Gastrocnemius medialis (tissue), 4 donors: ENCODE measurements around the gene CELA1. TPM values are rescaled to one million over a fixed set of nuclear protein-coding genes. Genes with fewer than 3 reads are reported as not detected.
"Not testable (repeated sequence)": the region's sequence is repeated elsewhere in the genome, so short reads cannot be mapped to it uniquely, and the experiment has no call there.

ENCODE experiments used
- ATAC-seq, 2 donors: fragments of 150-250 bp; one replicate each; pipeline ENCODE4 v1.9.1; 2016
- DNase-seq, 2 donors: peaks; one replicate each; pipeline ENCODE4 v3.0.0-alpha.2; 2019
- H3K27ac ChIP-seq, 4 donors: fragments of 200-600 bp; sonication (generic); 1 replicate in 1 of 4; 2 replicates in 3 of 4; pipeline ENCODE4 v1.5.1; 2016 to 2018; ENCODE audit warnings: mild to moderate bottlenecking in 2 of 4, moderate library complexity in 1 of 4
- H3K27me3 ChIP-seq, 3 donors: fragments of 200-600 bp; sonication (generic) in 2 of 3; 1 replicate in 1 of 3; 2 replicates in 2 of 3; pipeline versions ENCODE4 v1.5.1 to v1.6.0; 2016 to 2019; ENCODE audit warnings: mild to moderate bottlenecking in 1 of 3, moderate library complexity in 1 of 3
- H3K36me3 ChIP-seq, 2 donors: fragments of 200-600 bp; sonication (generic) in 1 of 2; one replicate each; pipeline ENCODE4 v1.5.1; 2017 to 2018
- H3K4me1 ChIP-seq, 2 donors: fragments of 200-600 bp; sonication (generic) in 1 of 2; one replicate each; pipeline ENCODE4 v1.5.1; 2016 to 2017; ENCODE audit warnings: mild to moderate bottlenecking in 2 of 2
- H3K4me3 ChIP-seq, 4 donors: fragments of 200-600 bp; sonication (generic) in 3 of 4; 1 replicate in 1 of 4; 2 replicates in 3 of 4; pipeline ENCODE4 v1.5.1; 2016 to 2019; ENCODE audit warnings: mild to moderate bottlenecking in 2 of 4
- H3K9me3 ChIP-seq, 3 donors: fragments of 200-600 bp; sonication (generic) in 2 of 3; 1 replicate in 1 of 3; 2 replicates in 2 of 3; pipeline ENCODE4 v1.5.1; 2016 to 2019
- POLR2A ChIP-seq, 2 donors: fragments of 450-650 bp; IDR thresholded peaks; one replicate each; pipeline ENCODE4 v1.6.1; 2017; ENCODE audit warnings: antibody characterized with exemption in 2 of 2, mild to moderate bottlenecking in 2 of 2, moderate library complexity in 2 of 2
- in situ Hi-C, 4 donors: fragments of 200-750 bp; cut with MboI; loops; one replicate each; pipeline versions ENCODE4 v1.15.0 to v1.8.0; 2017; ENCODE audit warnings: low sequenced_read_pairs in 4 of 4
- intact Hi-C: fragments of 100-400 bp; cut with DNase I; formaldehyde crosslinking; loops from one replicate; pipeline ENCODE4 v1.15.1; 2023; ENCODE audit warnings: low total_unique reads
- total RNA-seq, 4 donors: library from RNA; depleted of rRNA; stranded (reverse); fragments of >200 nt; gene quantifications; one replicate each; pipeline versions ENCODE4 v1.1.0 to v1.2.3, GENCODE V29; 2016
- TF ChIP-seq, protein P1 (sequence below), 5 experiments: fragments of 450-650 bp in 3 of 5; fragments of 200-600 bp in 2 of 5; sonication (generic) in 2 of 5; IDR thresholded peaks in 4 of 5; conservative IDR thresholded peaks in 1 of 5; 1 replicate in 4 of 5; 2 replicates in 1 of 5; pipeline ENCODE4 v1.5.1; 2016 to 2019; ENCODE audit warnings: antibody characterized with exemption in 5 of 5, mild to moderate bottlenecking in 3 of 5, moderate library complexity in 3 of 5

CELA1 gene
- total RNA-seq, 4 donors from 2014 or later, result not detected

DNA sequence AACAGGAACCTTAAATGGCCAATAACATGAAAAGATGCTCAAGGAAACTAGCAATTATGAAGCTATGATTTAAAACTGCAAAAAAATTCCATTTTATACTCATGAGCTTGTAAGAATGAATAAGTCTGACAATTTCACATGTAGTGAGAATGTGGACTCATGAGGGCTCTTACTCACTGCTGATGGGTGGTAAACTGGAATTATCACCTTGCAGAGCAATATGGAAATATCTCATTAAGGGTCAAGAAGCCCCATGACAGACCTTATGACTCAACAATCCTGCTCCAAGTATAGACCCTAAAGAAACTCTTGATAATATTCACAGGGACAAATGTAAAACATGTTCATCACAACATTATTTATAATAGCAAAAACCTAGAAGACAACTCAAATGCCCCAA, 52.8 kb downstream of the CELA1 start:
- no peaks in the 10 kb centered on the region for H3K27me3 ChIP-seq
- H3K36me3 ChIP-seq, result no peaks in the 10 kb centered on the region
- DNase-seq, result no peak
- H3K4me3 ChIP-seq, result no peak overlapping the region
- TF ChIP-seq, protein P1, sequence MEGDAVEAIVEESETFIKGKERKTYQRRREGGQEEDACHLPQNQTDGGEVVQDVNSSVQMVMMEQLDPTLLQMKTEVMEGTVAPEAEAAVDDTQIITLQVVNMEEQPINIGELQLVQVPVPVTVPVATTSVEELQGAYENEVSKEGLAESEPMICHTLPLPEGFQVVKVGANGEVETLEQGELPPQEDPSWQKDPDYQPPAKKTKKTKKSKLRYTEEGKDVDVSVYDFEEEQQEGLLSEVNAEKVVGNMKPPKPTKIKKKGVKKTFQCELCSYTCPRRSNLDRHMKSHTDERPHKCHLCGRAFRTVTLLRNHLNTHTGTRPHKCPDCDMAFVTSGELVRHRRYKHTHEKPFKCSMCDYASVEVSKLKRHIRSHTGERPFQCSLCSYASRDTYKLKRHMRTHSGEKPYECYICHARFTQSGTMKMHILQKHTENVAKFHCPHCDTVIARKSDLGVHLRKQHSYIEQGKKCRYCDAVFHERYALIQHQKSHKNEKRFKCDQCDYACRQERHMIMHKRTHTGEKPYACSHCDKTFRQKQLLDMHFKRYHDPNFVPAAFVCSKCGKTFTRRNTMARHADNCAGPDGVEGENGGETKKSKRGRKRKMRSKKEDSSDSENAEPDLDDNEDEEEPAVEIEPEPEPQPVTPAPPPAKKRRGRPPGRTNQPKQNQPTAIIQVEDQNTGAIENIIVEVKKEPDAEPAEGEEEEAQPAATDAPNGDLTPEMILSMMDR (IDR thresholded peaks at IDR 0.05 in 4 of 5, conservative IDR thresholded peaks at IDR 0.05 in 1 of 5), result no peak
- no peak for TF ChIP-seq POLR2A (IDR thresholded peaks at IDR 0.05)
- in situ Hi-C loops, result no loop called here
- H3K4me1 ChIP-seq, result no peaks in the 10 kb centered on the region
- H3K9me3 ChIP-seq, result no peaks in the 10 kb centered on the region
- H3K27ac ChIP-seq, result no peak overlapping the region
- intact Hi-C loops, result no loop called here
- ATAC-seq, result no peak

DNA sequence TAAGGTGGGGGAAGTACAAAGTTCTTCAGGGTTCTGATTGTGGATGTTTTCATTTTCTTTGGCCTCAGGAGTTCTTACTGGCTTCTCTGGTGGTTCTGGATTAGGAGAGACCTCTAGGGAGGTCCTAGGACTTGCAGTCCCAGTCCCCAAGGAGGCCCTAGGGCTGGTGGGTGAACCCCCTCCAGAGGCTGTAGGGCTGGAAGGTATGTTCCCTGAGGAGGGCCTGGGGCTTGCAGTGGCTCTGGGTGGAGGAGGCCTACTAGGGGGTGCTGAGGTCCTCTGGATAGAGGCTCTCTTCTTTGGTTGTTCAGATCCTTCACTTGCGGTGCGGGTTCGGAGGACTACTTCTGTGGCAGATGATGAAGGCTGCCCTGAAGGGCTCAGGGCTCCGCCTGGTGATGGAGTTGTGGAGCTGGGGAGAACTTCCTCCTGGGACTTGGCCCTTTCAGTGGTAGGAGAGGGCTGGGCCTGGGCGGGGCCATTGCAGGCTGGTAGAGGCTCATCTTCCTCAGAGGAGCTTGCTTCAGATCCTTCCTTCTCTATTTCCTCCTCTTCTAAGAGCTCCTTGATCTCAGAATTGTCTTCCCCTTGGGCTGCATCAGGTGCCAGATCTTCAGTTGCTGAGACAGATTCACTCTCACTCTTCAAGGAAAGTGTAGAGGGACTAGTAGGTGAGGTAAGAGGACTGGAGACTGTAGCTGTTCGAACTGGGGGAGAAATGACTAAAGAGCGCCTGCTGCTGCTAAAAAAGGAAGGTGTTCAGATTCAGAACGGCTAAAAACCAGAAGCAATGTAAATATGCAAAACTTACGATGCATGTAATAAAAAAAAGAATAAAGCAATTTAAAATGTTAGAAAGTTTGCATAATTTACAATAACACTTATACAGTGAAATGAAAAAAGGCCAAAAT, 54.6 kb downstream of the CELA1 start:
- H3K27ac ChIP-seq, ATAC-seq: not testable (repeated sequence)

GRCh38 chr12:51285843-51286242, 60.6 kb downstream of the CELA1 start:
- H3K27me3 ChIP-seq, result no peaks in the 10 kb centered on the region
- intact Hi-C loops, result no loop called here
- TF ChIP-seq, protein P1 (IDR thresholded peaks at IDR 0.05 in 4 of 5, conservative IDR thresholded peaks at IDR 0.05 in 1 of 5), result no peak
- TF ChIP-seq POLR2A (IDR thresholded peaks at IDR 0.05), result no peak
- no peaks in the 10 kb centered on the region for H3K9me3 ChIP-seq
- no peak overlapping the region for H3K27ac ChIP-seq
- H3K36me3 ChIP-seq, result no peaks in the 10 kb centered on the region
- in situ Hi-C loops, result no loop called here
- no peak overlapping the region for H3K4me3 ChIP-seq
- no peak for DNase-seq
- no peak for ATAC-seq
- H3K4me1 ChIP-seq, result no peaks in the 10 kb centered on the region

More for the DNA sequence above, 54.6 kb downstream of the CELA1 start:
- DNase-seq, result peak in 1 of 2 donors; percentile 31
- H3K9me3 ChIP-seq, H3K36me3 ChIP-seq, H3K4me3 ChIP-seq, H3K27me3 ChIP-seq, H3K4me1 ChIP-seq, intact Hi-C loops, in situ Hi-C loops: not testable (repeated sequence)

DNA sequence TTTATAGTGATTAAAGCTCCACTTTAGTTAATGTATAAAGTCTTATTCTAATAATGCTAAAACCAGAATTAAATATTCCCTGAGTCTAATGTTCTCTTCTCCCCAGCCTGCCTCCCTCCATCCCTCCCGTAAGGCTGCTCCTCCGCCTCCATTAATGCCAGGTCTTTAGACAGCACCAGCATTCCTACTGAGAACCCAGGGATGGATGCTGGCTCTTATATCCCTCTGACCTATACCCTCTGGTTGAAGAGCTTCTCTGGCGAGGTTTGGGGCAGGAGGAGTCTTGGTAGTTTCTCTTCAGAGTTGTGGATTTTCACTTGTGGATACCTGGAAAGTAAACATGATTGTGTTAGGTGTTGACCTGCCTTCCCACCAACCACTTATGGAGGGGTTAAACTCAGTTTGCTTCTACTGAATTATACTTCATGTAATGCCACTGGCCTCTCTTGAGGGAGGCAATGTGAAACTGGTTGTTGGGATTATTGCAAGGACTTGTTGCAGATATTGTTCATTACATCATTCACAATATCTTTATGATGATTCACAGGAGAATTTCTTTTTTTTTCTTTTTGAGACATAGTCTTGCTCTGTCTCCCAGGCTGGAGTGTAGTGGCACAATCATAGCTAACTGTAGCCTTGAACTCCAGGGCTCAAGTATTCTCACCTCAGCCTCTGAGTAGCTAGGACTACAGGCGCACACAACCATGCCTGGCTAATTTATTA, 65.1 kb downstream of the CELA1 start:
- in situ Hi-C loops (no loop called here), intact Hi-C loops (no loop called here)
- no peak for DNase-seq
- Histone ChIP-seq H3K27me3 (no peaks in the 10 kb centered on the region), H3K36me3 (no peaks in the 10 kb centered on the region), H3K27ac (no peak overlapping the region), H3K4me3 (no peak overlapping the region), H3K4me1 (no peaks in the 10 kb centered on the region), H3K9me3 (no peaks in the 10 kb centered on the region)
- no peak for ATAC-seq
- TF ChIP-seq POLR2A (IDR thresholded peaks at IDR 0.05), result no peak
- TF ChIP-seq, protein P1 (IDR thresholded peaks at IDR 0.05 in 4 of 5, conservative IDR thresholded peaks at IDR 0.05 in 1 of 5), result no peak

Other genes with a start within 250 kb of the CELA1 start
- gene TFCP2, start 173.5 kb downstream of the CELA1 start, total RNA-seq, result 10 to 100 TPM in 2 of 4 donors, 1 to 10 TPM in 2; 8.9 to 14.2 (median 10.8) TPM
- gene POU6F1, start 128.6 kb downstream of the CELA1 start, total RNA-seq, result 10 to 100 TPM in 2 of 4 donors, 1 to 10 TPM in 2; 8.1 to 11.1 (median 9.9) TPM
- gene DAZAP2, start 107.9 kb downstream of the CELA1 start, total RNA-seq, result 100 to 1,000 TPM; 204 to 274 (median 246) TPM
- gene SMAGP, start 76.3 kb downstream of the CELA1 start, total RNA-seq, result 1 to 10 TPM; 1.7 to 3.5 (median 2.5) TPM
- 1 to 10 TPM in 3 of 4 donors, under 1 TPM in 1; 0.87 to 1.3 (median 1.2) TPM for gene BIN2, start 22.5 kb downstream of the CELA1 start, total RNA-seq
- gene GALNT6, start 44.7 kb upstream of the CELA1 start, total RNA-seq, result under 1 TPM; 0.24 to 0.51 (median 0.37) TPM
- under 1 TPM in 1 of 4 donors, not detected in 3; 0.05 TPM for gene SLC4A8, start 78.2 kb upstream of the CELA1 start, total RNA-seq
- under 1 TPM in 2 of 4 donors, not detected in 2; 0.05 to 0.29 TPM for gene SCN8A, start 244.6 kb upstream of the CELA1 start, total RNA-seq